GM21825 (cell line): ENCODE results near the gene KRT6B.
"Not testable (repeated sequence)": the region's sequence is repeated elsewhere in the genome, so short reads cannot be mapped to it uniquely, and the experiment has no call there.

Source experiments
- ATAC-seq: cut with Tn5 transposase; IDR thresholded peaks from one replicate; pipeline ENCODE4 v1.9.1; 2021; ENCODE audit warnings: mild to moderate bottlenecking, moderate library complexity; ENCODE audit not compliant: unreplicated experiment

KRT6B gene

GRCh38 chr12:52415870-52416750, 35.8 kb downstream of the KRT6B start:
- no peak for ATAC-seq

GRCh38 chr12:52414936-52415335, 37.0 kb downstream of the KRT6B start:
- ATAC-seq = no peak

- no peak for ATAC-seq
Observed at GRCh38 chr12:52413782-52414345, 38.1 kb downstream of the KRT6B start.

- ATAC-seq = no peak
Observed at GRCh38 chr12:52413202-52413601, 38.7 kb downstream of the KRT6B start.

GRCh38 chr12:52411815-52412214, 40.1 kb downstream of the KRT6B start:
- ATAC-seq = no peak

- not testable (repeated sequence) for ATAC-seq
Observed at GRCh38 chr12:52410589-52411248, 41.2 kb downstream of the KRT6B start.

GRCh38 chr12:52407918-52408317, 44.0 kb downstream of the KRT6B start:
- no peak for ATAC-seq

GRCh38 chr12:52405922-52406385, 46.0 kb downstream of the KRT6B start, which contains the start of gene KRT82:
Gene KRT82, minus strand, starts transcription at chr12:52406335. Its CDS starts 58 bp downstream, at chr12:52406277.
- ATAC-seq = no peak

- no peak for ATAC-seq
Observed at GRCh38 chr12:52404951-52405350, 47.0 kb downstream of the KRT6B start.

GRCh38 chr12:52403561-52403960, 48.4 kb downstream of the KRT6B start:
- ATAC-seq = no peak

- no peak for ATAC-seq
Observed at GRCh38 chr12:52402873-52403540, 48.9 kb downstream of the KRT6B start.

GRCh38 chr12:52402377-52402776, 49.6 kb downstream of the KRT6B start:
- ATAC-seq = no peak

GRCh38 chr12:52401926-52402325, 50.0 kb downstream of the KRT6B start:
- ATAC-seq = no peak

GRCh38 chr12:52401526-52401925, 50.4 kb downstream of the KRT6B start:
- ATAC-seq = no peak

GRCh38 chr12:52400906-52401305, 51.0 kb downstream of the KRT6B start:
- no peak for ATAC-seq

- ATAC-seq = no peak
Observed at GRCh38 chr12:52399756-52400155, 52.2 kb downstream of the KRT6B start.

GRCh38 chr12:52398176-52398575, 53.8 kb downstream of the KRT6B start:
- no peak for ATAC-seq

- ATAC-seq = no peak
Observed at GRCh38 chr12:52396656-52397055, 55.3 kb downstream of the KRT6B start.
